Forelimb muscle (tissue), 1 donor: Measurements from ENCODE around the gene GDF11. TPM values are rescaled to one million over a fixed set of nuclear protein-coding genes. Genes with fewer than 3 reads are reported as not detected.

Experiments used
- DNase-seq: peaks from one replicate; pipeline ENCODE4 v3.0.0-alpha.2; 2013; ENCODE audit warnings: low read depth
- polyA plus RNA-seq: library from polyadenylated mRNA; unstranded; fragments of 120-200 nt; gene quantifications from one replicate; pipeline ENCODE4 v1.2.1, GENCODE V29; 2013; ENCODE audit not compliant: insufficient read length

GDF11 gene
- polyA plus RNA-seq, 1 donor: 17.2 TPM

DNA sequence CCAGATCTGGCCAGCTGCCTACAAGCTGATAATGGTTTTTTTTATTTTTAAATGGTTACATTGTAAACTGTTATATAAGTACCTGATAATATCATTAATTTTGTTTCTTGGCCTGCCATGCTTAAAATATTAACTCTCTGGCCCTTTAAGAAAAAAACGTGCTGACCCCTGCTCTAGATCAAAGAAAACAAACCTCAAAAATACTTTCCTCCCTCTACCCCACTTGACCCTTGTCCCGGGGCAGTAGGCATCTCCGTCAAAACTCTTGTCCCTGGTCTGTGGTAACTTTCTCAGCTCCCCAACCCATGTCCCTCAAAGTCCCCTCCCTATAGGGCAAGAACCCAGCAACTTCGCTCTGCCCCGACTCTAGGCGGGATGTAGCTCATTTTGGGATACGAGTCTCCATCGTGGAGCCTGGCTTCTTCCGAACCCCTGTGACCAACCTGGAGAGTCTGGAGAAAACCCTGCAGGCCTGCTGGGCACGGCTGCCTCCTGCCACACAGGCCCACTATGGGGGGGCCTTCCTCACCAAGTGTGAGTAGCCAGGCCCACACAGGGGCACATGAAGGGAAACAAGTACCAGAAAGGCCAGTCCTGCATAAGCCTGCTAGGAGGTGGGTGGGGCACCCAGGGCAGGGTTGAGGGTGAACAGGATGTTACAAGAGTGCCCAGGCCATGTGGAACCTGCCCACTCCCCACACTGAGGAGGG lies 19.3 kb upstream of the GDF11 start:
- DNase-seq: no peak

GRCh38 chr12:55724226-55724939 lies 18.5 kb upstream of the GDF11 start:
- DNase-seq: no peak

GRCh38 chr12:55724940-55725309 lies 18.0 kb upstream of the GDF11 start:
- DNase-seq: no peak

DNA sequence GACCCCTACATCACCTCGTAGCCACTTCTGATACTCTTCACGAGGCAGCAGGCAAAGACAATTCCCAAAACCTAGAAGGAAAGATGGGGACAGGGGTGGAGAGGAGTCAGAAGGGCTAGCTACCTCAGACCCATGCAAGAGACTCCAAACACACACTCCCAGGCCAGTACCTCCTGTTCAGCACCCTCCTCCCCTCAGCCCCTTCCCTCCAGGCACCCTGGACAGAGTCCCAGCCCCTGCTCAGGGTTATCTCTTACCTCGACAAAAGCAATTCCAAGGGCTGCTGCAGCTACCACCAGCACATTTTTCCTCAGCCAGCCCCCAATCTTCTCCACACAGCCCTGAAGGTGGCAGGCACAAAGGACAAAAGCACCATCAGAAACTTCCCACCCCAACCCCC lies 17.4 kb upstream of the GDF11 start:
- DNase-seq: no peak

GRCh38 chr12:55726971-55727370 lies 16.0 kb upstream of the GDF11 start:
- no peak for DNase-seq

GRCh38 chr12:55727643-55728185 lies 15.2 kb upstream of the GDF11 start:
- no peak for DNase-seq

DNA sequence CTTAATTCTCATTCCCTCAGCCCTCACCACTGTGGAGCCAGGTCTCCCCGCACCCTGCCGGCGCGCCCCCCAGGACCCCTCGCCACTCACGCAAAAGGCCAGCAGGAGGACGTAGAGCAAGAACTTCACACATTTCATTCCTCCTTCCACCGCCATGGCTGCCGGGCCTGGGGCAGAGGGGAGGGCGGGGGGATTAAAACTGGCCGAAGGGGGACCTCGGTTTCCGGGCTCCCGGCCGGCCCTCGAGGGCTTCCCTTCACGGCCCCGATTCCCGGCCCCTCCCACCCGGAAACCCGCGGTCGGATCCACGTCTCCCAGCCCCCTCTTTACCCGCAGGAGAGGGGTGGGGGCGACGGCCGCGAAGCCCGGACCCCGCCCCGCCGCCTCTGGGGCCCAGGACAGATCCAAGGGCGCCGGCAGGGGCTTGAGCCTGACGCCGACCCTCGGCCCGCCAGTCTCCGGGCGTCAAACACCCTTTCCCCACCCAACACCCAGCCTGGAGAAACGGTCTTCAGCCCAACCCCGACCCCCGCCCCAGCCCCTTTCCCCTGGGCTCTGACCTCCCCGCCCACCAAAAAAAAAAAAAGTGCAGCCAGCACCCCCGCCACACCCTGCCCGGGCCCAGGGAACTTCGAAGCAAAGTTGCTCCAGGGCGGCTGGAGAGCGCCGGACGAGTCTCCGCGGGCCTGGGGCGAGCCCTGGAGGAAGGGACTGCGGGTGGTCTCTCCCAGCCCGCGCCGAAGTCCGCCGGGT lies 14.6 kb upstream of the GDF11 start:
- no peak for DNase-seq

- peak; percentile 90 for DNase-seq
Observed at GRCh38 chr12:55728939-55729818, 13.7 kb upstream of the GDF11 start, which contains the start of gene CD63. CD63 (minus strand) TSS chr12:55729009; CDS start chr12:55728341, 668 bp downstream.

DNA sequence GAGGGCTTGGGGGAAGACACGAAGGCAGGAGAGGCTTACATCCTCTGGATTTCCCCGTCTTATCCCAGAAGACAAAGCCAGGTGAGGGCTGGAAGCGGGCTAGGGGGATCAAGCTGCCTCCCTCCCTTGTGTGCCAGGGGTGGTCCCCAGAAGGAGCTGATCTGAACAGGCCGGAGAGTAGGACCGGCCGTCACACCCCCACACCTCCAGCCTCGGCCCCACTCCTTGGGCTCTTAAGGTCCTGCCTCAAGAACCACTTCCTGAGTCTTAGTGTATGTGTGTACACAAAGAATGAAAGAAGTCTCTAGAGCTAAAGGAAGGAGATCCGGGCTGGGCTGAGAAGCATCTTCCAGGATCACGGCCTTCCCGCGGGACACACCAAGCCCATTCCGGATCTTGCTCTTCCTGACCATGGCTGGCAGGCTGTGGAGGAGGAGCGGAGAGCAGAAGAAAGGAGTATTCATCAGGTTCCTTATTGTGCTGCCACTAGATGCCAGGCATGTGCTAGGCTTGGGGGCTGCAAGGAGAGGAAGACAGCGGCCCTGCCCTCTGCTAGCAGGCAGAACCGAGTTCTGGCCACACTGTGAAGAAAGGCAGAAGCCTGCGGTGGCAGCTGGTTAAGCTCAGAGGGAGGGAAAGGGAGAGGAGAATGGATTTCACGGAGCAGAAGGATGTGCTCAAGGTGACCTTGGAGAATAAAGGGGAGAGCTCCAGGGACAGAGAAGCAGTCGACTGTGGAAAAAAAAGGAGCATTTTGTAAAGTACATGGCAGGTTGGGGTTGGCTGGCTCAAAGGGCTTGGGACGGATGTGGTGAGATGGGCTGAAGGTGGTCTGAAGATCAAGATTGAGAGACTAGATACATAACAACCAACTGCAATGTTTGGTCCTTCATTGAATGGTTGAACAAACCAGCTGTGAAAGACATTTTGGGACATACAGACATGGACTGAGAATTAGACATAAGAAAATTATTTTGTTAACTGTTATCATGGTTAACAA lies 12.8 kb upstream of the GDF11 start:
- no peak for DNase-seq

GRCh38 chr12:55732288-55732687 lies 10.6 kb upstream of the GDF11 start:
- no peak for DNase-seq

GRCh38 chr12:55733021-55733555 lies 9.8 kb upstream of the GDF11 start:
- no peak for DNase-seq

DNA sequence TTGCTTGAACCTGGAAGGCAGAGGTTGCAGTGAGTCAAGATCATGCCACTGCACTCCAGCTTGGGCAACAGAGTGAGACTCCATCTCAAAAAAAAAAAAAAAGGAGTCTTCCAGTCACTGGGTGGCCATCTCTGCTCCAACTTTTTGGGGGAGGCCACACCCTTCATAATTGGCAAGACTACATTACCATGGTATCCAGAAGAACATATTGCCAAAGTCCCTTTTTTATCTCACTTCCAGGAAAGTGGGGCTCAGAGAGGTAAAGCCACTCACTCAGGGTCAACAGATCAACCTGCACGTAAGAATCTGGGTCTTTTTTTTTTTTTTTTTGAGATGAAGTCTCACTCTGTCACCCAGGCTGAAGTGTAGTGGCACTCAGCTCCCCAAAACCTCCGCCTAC lies 9.1 kb upstream of the GDF11 start:
- DNase-seq: no peak

DNA sequence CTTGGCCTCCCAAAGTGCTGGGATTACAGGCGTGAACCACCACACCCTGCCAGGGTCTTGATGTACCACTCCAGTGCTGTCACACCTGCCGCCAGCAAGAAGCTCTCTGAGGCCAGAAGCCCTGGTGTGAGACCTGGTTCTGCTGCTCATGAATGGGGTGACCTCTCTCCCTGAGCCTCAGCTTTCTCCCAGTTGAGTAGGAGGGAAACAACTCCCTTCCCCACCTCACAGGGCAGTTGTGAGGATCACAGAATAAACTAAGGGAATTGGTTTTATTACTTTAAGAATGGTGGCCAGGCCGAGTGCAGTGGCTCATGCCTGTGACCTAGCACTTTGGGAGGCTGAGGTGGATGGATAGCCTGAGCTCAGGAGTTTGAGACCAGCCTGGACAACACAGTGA lies 8.3 kb upstream of the GDF11 start:
- DNase-seq: no peak

DNA sequence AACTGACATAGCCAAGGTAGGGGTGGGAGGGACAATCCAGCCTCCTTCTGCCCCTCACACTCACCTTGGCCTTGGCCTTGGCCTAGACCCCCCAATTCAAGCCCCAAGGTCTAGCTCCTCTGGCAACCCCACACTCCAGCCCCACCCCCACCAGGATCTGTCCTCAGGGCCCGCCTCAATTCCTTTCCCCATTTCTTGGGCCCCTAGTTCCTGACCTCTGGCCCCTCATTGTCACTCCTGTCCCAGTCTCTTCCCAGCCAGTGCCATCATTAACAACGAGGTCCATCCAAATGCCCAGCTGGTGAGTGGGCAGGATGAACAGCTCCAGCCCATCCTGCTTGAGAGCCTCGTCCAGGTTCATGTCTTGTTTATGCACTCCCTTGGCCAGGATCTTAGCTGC lies 6.8 kb upstream of the GDF11 start:
- DNase-seq: no peak

DNA sequence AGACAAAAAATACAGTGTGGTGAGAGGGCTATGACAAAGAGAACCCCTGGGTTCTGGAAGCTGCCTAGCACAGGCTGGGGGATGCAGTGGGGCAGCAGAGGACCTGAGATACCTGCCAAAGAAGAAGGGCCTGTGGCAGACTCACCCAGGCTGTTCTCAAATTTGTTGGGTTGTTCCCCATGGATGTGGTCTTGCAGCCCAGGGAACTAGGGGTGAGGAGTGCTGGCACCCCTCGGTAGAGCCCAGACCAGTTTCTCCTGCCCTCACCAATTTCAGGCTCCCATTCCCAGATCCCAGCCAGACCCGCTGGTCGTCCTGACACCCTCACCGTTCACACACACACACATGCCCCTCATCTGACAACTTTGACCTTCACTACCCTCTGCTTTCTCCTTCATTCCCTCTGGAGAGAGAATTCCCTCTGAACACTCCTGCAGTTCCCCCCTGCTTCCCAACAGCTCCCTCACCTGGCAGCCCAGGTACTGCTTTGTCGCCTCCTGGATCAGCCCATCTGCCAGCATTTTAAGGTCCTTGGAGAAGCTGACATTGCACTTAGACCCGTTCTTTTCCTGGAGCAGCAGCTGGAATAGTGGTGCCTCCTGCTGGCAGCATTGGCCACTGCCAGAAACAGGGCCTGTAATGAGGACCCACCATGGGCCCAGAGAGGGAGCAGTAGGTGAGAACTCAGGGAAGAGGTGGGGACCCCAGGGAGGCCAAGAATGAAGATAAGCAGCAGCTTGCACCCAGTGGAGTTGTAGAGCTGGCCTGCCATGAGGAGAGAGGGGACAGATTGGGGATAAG lies 5.9 kb upstream of the GDF11 start:
- DNase-seq: no peak

GRCh38 chr12:55737581-55738122 lies 5.3 kb upstream of the GDF11 start:
- no peak for DNase-seq

GRCh38 chr12:55738123-55739024 lies 4.5 kb upstream of the GDF11 start:
- DNase-seq: peak; percentile 91

- DNase-seq: no peak
Observed at GRCh38 chr12:55739025-55739378, 3.9 kb upstream of the GDF11 start.
